CD4-positive, alpha-beta T cell treated with Interleukin-17A for 1 hour (primary cell): ENCODE data around the gene RALGPS1.

ENCODE experiments used
- DNase-seq: peaks from one replicate; pipeline ENCODE4 v3.0.0-alpha.2; 2020

RALGPS1 gene

DNA sequence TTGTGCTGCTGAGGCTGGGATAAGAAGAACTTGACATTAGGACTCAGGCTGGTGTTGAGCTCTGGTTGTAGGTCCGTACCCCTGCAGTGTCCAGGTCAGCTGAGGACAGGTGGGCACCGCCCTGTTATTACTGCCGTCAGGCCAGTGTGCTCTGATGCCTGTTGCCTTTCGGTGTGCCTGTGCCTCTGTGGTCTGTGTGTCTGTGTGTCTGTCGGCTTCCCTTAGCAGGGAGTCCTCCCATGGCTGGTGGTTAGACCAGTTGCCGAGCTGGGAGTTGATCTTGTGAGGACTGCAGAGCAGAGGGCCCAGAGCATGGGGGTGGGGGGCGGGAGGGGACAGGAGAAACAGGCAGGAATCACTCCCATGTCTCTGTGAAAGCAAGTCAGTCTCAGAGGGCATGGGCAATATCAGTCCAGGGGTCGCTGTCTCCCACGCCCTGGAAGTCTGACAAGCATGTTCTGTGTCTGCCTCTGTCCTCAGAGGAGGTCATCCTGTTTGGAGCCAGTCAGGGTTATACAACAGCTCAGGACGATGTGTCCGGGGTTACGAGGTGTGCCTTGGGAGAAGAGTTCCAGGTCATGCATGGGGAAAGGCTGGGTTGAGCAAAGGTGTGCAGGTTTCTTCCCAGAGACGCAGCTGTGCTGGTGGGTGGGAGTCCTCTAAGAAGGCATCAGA is 282.7 kb downstream of the RALGPS1 start:
- DNase-seq = no peak

DNA sequence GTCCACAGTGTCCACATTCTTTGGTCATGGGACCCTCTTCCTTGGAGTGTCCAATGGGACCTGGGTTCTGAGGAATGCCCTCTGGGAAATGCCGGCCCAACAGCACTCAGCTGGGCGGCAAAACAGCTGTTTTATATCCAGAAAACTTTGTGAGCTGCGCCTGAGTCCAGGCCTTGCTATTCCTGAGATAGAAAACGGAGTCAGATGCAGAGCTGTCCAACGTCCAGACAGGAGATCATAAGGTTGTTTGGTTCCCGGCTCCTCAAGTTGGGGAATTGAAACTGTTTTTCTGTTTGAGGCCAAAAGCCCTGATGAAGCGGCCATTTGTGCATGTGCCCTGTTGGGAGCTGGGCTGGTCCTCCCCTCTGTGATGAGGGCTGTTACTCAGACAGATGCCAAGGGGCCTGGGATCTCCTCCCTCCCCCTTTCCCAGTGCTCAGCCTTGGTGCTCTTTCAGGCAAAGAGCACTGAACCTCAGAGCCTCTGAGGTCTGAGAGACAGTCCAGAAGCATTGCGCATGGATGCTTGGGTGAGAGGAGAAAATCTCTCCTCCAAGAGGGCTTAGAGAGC is 283.4 kb downstream of the RALGPS1 start:
- DNase-seq = no peak

DNA sequence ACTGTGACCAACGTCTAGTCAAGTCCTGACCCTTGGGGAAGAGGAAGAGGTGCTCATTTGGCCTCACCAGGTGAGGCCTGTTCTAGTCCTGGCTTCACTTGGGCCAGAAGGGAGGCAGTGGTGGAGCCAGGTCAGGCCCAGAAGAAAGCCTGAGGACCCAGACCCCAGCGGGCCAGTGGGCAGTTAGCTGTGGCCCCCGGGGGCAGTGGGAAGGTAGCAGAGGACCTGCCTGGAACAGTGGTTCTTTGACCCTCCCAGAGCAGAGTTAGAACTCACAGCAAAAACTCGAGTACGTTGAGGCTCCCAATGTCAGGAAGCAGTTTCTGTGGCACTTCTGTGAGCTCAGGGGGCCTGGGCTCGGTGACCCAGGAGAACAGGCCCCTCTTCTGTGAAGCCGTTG is 284.0 kb downstream of the RALGPS1 start:
- DNase-seq = no peak

DNA sequence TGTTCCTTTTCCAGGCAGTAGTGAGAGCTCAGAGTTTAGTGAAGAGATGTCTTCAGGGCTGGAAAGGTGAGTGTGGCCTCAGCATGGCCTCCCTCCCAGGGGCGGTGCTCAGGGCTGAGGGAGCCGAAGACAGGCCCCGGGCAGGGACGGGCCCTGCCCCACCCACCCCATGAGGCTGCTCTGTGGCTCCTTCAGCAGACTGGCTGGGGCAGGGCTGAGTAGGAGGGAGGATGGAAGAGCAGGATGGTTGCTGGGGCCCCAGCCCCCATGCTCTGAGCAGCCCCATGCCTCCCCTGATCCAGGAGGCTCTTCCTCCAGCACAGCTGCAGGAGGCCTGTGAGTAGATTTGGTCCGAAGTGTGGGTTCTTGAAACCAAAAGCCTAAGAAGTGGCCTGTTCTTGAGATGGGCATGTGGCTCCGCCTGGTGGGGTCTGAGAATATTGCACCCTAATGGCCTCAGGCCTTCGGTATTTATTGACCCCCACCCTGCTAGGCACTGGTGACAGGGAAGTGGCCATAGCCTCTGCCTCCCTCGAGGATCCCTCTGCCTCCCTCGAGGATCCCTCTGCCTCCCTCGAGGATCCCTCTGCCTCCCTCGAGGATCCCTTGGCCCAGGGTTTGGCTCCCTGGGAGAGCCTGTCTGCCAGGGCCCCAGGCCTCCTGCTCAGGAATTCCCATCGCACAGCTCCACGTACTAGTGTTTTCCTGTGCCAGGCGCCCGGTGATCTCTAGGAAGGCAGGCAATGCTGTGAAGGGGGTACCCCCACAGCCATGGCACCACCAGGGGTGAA is 284.6 kb downstream of the RALGPS1 start:
- peak; percentile 80 for DNase-seq

DNA sequence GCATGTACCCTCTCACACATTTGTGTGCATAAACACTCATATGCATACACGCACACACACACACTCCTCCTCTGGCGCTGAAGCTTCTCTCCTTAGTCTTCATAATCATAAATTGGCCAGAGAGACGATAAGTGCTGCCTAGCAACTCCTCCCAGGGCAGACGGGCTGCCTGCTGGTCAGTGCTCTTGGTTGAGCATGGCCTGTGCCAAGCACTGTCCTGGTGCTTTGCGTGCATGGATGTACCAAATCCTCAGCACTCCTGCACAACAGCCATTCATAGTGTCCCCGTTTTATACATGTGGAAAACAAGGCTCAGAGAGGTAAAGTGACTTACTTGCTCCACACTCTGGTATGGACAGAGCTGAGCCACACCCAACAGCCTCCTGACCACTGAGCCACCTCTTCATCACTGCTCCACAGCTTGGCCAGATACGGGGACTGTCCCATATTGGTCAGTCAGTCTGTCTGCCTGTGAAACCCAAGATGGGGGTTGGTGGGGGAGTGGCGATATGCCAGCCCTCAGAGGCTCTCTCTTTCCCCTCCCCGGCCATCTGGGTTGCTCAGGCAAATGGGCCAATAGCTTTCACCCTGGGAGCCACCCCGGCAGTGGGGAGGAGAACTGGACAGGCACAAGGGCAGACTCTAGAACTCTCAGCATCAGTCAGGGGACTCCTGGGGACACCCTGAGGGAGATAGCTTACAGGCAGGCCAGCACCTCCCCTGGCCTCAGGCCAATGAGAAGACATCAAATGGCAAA is 285.7 kb downstream of the RALGPS1 start:
- no peak for DNase-seq

DNA sequence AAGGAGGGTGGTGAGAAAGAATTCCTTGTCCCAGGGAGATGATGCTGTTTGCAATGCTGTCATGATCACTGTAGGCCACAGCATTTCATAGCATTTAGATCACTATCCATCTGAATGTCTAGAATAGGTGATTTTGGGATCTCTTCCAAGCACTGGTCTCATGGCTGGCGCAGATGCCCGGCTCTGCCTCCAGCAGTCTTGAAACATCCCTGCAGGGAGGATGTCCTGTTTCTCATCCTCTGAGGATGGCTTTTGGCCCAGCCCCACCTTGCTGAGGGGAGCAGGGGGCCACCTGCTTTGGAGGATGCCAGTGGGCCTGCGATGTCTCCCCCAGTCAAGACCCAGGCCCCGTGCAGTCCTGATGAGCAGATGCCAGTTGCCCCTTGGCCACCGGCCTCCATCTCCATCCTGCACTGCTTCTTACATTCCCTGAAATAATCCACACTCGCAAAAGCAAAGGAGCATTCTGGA is 286.5 kb downstream of the RALGPS1 start:
- DNase-seq = no peak

DNA sequence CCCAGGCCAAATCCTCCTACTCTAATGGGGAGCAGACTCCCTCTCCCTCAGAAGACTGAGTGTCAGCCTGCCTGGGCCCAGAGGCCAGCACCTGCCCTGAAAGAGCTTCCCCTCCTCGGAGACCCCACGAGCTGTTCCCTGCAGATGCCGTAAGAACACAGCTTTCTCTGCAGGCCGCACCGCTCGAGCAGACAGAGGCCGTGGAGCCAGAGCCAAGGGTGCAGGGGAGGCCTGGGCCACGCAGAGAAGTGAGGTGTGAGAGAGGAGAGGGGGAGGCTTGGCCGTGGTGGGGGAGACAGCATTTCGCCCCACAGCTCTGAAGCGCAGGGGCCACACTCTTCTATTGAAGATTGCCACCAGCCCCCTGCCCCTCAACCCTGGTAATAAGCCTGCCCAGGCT is 287.1 kb downstream of the RALGPS1 start:
- DNase-seq = no peak

DNA sequence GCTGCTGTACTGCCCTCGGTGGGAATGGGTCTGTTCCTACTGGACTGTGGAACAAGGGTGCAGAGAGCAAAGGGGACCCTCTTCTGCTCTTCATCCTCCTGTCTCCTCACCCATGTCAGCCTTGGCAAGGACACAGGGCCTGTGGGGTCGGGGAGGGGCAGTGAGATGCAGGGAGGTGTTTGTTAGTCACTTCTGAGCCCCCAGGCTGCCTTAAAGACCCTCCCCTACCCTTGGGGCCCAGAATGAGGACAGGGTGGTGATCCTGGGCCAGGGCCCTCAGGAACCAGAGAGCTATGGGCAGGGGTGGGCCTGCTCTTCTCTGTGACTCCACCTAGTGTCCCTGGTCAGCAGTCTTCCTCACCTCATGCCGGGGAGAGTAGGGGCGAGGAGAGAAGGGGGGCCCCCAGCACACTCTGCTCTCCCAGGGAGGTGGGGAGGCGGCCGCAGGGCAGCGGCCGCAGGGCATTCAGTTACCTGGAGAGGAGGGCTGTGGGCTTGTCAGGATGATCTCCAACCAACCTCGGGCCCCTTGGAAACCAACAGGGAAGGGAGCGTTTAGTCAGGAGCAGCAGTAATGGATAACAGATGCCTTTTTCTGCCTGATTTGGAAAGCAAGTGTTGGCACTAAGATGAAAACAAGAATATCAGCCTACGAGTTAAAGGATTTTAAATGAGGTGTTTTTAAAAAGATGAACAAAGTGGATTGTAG is 288.0 kb downstream of the RALGPS1 start:
- no peak for DNase-seq

DNA sequence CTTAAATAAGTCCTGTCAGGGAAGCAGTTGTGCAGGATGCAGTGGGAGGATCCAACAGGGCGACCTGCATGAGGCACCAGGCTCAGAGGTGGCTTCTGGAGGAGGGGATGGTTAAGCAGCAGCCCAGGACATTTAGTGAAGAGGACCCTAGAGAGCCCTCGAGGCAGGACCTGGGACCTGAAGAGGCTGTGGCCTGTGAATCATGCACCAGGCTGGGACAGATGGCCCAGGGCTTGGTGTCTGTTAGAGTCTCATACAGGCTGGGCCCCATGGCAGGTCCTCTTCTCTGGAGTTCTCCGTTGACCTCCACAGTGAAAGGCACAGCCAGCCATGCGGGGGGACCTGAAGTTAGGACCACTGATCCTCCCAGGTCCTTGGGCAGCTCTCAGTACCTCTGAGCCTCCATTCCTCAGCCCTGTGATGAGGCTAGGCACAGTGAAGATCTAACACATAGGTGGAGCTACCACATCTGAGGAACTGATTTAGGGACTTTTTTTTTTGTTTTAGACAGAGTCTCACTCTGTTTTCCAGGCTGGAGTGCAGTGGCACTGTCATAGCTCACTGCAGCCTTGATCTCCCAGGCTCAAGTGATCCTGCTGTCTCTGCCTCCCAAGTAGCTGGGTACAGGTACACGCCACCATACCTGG is 289.2 kb downstream of the RALGPS1 start:
- DNase-seq = no peak

DNA sequence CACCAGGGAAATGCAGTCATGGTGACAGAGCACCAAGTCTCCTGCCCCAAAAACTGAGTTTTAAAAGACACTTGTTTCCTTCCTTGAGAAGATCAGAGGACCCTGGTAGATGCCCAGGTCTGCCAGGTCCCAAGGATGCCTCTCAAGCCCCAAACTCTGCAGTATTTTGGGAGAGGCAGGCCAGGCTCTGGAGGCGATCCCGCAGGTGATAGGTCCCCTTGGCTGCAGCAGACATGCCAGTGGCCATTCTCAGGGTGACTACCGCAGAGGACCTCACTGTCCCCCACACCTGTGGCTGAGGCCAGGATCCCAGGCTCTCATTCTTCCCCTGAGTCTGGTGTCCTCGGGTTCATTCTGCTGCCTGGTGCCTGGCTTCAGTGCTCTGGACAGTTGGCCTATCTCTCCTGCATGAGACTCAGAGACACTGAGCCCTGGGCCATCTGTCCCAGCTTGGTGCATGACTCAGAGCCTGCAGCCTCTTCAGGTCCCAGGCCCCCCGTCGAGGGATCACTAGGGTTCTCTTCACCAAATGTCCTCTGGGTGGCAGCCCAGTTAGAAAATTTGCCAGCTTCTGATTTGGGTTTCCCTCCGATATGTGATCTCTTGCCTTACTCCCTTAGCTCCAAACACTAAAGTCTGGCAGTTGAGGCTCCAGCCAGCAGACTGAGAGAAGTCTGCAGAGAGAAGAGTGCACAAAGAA is 290.3 kb downstream of the RALGPS1 start:
- no peak for DNase-seq

DNA sequence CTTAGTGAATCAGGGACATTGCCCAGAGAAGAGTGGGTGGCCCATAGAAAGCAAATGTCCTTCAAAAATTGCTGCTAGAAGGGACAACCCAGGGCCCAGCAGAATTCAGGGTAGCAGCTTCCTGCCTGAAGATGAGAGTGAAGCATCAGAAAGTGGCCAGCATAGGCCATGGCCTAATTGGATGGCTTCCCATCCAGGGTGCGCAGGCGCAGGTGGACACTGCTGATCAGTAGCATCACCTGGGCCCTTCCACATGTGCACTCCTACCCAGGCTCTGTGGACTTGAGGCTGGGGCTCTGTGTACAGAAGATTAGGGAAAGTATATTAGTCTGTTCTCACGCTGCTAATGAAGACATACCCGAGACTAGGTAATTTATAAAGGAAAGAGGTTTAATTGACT is 291.4 kb downstream of the RALGPS1 start:
- DNase-seq = no peak

DNA sequence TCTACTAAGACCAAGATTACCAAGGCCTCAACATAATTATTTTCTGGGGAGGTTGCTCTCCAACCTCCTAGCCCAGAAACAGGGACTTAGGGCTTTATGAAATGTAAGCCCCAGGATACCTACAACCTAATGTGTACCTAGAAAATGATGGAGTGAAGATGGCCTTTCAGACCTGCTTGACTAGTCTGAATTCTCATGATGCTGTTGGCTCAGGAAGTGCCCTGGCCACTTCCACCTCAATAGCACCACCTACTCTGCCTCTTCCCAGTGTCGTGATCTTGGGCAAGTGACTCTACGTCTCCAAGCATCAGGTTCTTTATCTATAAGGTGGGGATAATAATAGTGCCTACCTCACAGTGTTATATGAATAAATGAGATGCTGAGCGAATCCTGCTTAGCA is 292.1 kb downstream of the RALGPS1 start:
- DNase-seq = no peak

DNA sequence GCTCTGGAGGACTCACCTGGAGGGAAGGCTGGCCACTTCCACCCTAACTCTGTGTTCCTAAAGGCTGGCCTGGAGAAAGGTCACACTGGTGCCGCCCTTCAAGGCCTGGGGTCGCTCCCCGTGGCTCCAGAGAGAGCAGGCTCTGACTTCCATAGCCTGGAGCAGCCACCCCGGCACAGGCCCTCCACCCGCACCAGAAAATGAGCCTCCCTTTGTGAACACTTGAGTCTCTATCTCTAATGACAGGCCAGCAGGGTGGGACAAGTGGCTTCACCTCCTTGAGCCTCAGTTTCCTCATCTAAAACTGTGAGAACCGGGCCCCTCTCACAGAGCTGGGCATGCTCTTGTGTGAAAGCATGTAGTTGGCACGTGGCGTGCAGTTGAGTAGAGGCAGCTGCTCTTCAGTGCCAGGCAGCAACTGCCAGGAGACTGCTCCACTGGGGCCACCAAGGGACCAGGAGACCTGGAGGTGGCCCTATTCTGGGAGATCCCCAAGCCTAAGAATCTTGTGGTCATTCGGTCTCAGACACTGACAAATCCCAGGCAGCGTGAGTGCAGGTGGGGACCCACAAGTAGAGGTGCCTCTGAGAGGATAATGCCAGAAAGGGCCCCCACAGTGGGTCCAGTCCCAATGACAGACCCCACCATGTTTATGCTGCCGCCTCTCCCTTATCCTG is 293.3 kb downstream of the RALGPS1 start:
- DNase-seq = no peak

DNA sequence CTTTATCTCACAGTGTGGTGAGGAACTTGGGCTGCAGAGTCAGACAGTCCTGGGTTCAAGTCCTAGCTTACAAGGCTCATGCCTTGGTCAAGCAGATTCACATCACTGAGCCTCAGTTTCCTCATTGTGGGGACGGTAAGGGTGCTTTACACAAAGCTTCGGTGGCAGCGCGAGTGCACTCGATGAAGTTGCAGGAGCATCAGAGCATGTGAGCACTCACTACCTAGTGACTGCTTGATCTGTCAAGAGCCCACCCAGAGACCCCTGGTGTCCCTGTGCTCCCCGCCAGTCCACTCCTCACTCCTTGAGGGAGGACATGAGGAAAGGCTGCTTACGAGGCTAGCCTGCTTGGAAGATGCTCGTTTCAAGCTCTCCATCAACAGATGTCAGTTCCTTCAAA is 293.8 kb downstream of the RALGPS1 start:
- DNase-seq = no peak

DNA sequence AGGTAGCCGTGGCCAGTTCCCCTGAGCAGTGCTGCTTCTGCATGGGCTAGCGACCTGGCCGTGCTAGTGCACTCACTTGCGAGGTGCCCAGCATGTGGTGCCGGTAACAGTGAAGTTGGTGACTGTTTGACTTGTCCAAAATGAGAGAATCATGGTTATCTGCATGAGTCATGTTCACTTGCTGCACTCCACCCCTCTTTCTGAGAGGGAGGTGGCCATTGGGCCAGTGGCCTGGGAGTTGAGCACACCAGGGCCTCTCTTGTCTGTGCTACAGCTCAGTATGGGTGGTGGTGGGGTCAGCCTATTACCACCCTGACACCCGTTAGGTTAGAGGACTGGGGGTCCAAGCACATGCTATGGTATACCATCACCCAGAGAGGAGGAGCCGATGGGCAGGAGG is 294.6 kb downstream of the RALGPS1 start:
- no peak for DNase-seq

DNA sequence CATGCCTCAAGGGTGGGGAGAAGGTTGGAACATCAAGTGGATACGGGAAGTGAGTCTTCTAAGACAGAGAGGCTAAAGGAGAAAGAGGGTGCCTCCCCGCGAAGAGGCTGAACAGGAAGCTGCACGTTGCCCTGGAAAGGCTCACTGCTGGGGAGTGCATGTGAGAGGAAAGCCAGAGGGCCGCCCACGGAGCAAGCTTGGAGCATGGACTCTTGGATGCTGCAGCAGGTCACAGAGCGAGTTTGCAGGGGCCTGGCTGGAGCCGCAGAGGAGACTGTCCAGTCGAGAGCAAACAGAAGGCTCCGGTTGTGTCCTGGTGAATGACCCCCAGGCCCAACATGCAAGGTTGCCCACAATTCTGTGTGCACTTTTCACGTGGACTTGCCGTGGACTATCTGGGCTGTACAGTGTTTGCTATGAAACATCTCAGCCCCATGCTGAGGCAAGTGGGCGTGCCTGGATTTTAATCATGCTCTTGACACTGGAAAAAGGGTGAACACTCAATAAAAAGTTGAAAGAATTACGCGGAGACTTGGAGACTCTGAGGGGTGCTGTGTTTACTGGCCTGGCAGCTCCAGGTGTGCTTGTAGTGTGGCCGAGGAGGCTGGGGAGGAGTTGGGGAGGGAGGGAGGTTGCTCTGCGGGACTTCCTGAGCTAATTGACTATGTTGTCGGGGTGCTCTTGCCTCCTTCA is 295.5 kb downstream of the RALGPS1 start:
- DNase-seq = no peak

DNA sequence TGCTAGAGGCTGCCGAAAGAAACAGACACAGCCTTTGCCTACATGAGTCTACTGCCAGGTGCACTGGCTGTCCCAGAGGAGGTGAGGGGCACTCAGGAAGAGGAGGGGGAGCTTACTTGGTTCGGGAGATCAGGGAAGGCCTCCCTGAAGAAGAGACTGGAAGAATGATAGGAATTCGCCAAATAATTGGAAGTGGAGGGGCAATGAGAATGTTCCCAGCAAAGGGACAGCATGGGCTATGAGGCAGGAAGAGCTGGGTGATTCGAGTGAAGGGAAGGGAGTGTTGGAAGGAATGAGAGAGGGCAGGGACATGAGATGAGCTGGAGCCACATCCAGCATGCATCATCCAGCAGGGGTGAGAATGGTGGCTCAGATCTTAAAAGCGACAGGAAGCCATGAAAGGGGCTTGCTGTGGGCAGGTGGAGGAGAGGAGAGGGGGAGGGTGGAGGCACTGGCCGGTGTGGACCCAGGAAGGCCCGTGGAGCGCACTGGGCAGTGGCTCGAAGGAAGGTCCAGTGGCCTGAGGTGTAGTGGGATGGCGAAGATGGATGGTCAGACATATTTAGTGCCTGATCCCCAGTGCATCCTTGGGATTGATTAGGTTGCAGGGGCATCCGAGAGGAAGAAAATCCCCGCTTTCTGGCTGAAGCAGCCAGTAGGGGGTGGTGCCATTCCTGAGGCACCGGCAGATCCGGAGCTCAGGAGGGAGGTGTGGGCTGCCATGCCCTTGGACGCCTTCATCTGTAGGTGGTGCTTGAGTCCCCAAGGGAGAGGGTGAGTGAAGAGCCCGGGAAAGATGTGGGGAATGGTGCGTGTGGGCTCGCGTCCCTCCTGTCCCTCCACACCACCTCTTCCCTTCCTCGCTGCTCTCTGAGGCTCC is 296.5 kb downstream of the RALGPS1 start:
- no peak for DNase-seq

DNA sequence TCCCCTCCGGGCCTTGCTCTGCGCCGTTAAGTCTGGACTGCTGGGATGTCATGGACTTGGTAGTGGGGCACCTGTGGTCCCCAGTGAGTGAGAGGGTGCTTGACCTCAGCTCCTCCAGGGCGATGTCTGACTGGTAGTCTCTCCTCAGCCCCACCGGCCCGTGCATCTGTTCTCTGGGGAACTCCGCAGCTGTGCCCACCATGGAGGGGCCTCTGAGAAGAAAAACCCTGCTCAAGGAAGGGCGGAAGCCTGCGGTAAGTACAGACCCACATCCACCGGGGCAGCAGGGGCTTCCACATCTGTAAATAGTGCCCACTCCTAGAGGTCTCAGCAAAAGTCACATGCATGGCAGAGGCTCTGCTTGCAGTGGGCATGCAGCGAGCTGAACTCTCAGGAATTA is 297.4 kb downstream of the RALGPS1 start:
- DNase-seq = no peak

DNA sequence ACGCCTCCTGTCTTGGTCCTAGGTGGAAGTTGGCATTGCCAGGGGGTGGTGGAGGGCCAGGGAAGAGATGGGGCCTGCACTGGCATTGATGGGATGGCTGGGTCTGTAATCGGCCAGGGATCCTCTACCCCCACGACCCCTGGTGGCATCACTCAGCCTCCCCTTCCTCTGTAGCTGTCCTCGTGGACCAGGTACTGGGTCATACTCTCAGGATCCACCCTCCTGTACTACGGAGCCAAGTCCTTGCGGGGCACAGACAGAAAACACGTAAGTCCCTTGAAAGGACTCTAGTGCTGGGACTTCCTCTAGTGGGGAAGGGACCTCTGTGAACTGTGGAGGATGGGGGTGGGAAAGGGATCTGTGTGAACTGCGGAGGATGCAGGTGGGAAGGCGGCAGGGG is 297.9 kb downstream of the RALGPS1 start:
- DNase-seq = no peak
